GM18507 (cell line): ENCODE results near the gene CMIP.

Experiments
- DNase-seq: peaks from one replicate; pipeline ENCODE4 v3.0.0; 2011; ENCODE audit warnings: low read depth; ENCODE audit not compliant: insufficient read length; ENCODE audit errors: extremely low spot score
- FAIRE-seq: peaks from 2 replicates; lab custom pipeline; 2011; peaks lifted over from hg19 to GRCh38; lab: Jason Lieb, UNC

The CMIP gene

GRCh38 chr16:81457326-81458133, 12.9 kb downstream of the CMIP start:
- FAIRE-seq (no peak), DNase-seq (no peak)

GRCh38 chr16:81458149-81458669, 13.6 kb downstream of the CMIP start:
- no peak for DNase-seq
- no peak for FAIRE-seq

- FAIRE-seq (no peak), DNase-seq (no peak)
Observed at GRCh38 chr16:81458827-81459598, 14.4 kb downstream of the CMIP start.

- no peak for FAIRE-seq
- no peak for DNase-seq
Observed at GRCh38 chr16:81460075-81460474, 15.5 kb downstream of the CMIP start.

GRCh38 chr16:81461243-81461642, 16.6 kb downstream of the CMIP start:
- no peak for FAIRE-seq
- DNase-seq: no peak

- FAIRE-seq (no peak), DNase-seq (no peak)
Observed at GRCh38 chr16:81461766-81462165, 17.2 kb downstream of the CMIP start.

GRCh38 chr16:81462683-81463082, 18.1 kb downstream of the CMIP start:
- no peak for FAIRE-seq
- no peak for DNase-seq

- DNase-seq (no peak), FAIRE-seq (no peak)
Observed at GRCh38 chr16:81463296-81463890, 18.8 kb downstream of the CMIP start.

- DNase-seq: no peak
- no peak for FAIRE-seq
Observed at GRCh38 chr16:81464279-81464678, 19.7 kb downstream of the CMIP start.

GRCh38 chr16:81465375-81465943, 20.9 kb downstream of the CMIP start:
- FAIRE-seq (no peak), DNase-seq (no peak)

GRCh38 chr16:81466356-81466980, 21.9 kb downstream of the CMIP start:
- DNase-seq (no peak), FAIRE-seq (no peak)

- FAIRE-seq (no peak), DNase-seq (no peak)
Observed at GRCh38 chr16:81467072-81467471, 22.5 kb downstream of the CMIP start.

GRCh38 chr16:81467815-81468214, 23.2 kb downstream of the CMIP start:
- DNase-seq (no peak), FAIRE-seq (no peak)

GRCh38 chr16:81468269-81468902, 23.8 kb downstream of the CMIP start:
- no peak for DNase-seq
- no peak for FAIRE-seq

- DNase-seq (no peak), FAIRE-seq (no peak)
Observed at GRCh38 chr16:81469183-81469677, 24.6 kb downstream of the CMIP start.

GRCh38 chr16:81469710-81470535, 25.3 kb downstream of the CMIP start:
- FAIRE-seq (peak; percentile 93), DNase-seq (no peak)

GRCh38 chr16:81470796-81471636, 26.4 kb downstream of the CMIP start:
- no peak for DNase-seq
- FAIRE-seq: no peak
